Pulmonary artery endothelial cell (primary cell): ENCODE data around the gene CCDC170. TPM values are rescaled to one million over a fixed set of nuclear protein-coding genes. Genes with fewer than 3 reads are reported as not detected.

Source experiments
- DNase-seq: peaks from one replicate; pipeline ENCODE4 v3.0.0-alpha.2; 2011; ENCODE audit warnings: low read depth, low spot score
- total RNA-seq: library from RNA; depleted of rRNA; stranded (reverse); fragments of >200 nt; gene quantifications from 2 replicates; pipeline ENCODE4 v1.2.3, GENCODE V29; 2014

The CCDC170 gene
- total RNA-seq, 1 donor from 2014 or later: 0.20 TPM

DNA sequence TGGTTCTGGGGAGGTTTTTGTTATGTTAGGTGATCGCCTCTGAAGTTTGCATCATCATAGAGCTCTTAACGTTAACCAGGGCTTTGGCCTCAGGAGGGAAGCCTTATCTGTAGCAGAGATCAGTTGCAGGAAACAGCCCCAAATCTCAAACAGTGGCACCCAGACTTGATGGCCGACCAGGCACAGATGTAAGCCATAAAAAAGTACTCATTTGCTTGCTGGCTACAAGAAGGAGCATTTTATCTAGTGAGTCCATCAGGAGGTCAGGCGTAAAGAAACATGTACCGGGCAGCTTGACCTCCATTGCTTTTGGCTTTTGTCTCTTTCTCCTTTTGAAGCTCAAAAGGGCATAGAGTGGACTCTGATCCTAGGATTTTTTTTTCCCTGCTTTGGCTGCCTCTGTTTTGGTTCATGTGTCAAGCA, 122.3 kb downstream of the CCDC170 start:
- DNase-seq: no peak

DNA sequence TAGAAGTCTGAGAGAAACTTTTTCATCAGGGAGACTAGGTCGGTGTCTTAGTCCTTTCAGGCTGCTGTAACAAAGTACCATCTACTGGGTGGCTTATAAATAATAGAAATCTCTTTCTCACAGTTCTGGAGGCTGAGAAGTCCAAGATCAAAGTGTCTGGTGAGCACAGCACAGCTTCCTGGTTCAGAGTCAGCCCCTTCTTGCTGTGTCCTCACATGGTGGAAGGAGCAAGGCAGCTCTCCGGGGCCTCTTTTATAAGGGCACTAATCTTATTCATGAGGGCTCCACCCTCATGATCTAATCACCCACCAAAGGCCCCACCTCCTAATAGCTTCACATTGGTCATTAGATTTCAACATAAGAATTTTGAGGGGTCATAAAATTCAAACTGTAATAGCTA, 122.8 kb downstream of the CCDC170 start:
- DNase-seq: no peak

GRCh38 chr6:151617539-151617938, 123.7 kb downstream of the CCDC170 start:
- DNase-seq: no peak

- DNase-seq: no peak
Observed at GRCh38 chr6:151618717-151619116, 124.9 kb downstream of the CCDC170 start.

- no peak for DNase-seq
Observed at GRCh38 chr6:151620179-151620578, 126.4 kb downstream of the CCDC170 start.

DNA sequence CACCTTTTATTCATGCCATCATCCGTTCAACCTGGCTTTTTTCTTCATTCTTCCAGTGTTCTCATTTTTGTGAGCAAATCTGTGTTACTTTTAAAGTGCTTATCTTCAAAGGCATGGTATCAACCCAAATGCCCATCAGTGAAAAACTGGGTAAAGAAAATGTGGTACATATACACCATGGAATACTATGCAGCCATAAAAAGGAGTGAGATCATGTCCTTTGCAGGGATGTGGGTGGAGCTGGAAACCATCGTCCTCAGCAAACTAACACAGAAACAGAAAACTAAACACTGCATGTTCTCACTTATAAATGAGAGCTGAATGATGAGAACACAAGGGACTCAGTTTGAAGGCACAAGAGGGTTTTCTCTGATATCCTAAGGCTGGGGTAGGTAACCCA, 130.3 kb downstream of the CCDC170 start:
- DNase-seq: no peak

DNA sequence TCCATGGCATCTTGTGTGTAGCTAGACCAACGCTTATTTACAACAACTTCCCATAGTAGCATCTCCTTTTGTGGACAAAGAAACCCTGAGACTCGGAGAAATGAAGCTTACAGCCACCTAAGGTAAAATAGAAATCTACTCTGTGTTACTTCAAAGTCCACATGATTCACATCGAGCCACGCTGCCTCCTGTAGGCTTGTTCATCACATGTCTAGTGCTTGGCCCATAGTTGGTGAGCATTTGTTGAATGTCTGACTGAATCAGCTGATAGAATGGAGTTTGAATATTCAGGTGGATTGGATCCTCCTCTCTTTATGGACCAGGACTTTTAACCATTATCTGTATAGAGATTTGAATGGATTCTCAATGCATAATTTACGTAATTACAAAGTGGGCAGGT, 130.7 kb downstream of the CCDC170 start:
- DNase-seq: no peak

DNA sequence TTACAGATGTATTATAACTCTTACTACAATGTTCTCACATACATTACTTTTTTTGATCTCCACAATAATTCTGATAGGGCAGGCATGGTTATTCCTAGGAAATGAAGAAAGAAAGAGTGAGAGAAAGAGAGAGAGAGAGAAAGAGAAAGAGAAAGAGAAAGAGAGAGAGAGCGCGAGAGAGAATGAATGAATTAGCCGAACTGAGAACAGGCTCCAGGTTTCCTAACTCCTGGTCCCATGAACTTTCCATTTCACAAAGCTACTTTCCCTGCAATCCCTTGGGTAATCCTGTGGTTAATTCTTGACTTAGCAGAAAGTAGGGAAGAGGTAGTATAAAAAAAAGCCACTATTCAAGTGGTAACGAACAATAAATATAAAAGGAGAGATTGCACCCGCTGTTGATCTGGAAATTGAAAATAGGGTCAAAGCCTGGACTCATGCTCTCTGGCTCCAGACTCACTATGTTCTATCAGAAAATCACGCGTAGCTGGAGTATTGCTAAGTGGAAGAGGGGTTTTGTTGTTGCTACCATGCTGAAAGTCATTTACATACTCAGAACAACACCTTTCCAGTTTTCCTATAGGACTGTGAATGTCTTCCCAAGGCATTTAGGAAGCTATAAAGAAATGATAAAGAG, 131.2 kb downstream of the CCDC170 start:
- DNase-seq: no peak

DNA sequence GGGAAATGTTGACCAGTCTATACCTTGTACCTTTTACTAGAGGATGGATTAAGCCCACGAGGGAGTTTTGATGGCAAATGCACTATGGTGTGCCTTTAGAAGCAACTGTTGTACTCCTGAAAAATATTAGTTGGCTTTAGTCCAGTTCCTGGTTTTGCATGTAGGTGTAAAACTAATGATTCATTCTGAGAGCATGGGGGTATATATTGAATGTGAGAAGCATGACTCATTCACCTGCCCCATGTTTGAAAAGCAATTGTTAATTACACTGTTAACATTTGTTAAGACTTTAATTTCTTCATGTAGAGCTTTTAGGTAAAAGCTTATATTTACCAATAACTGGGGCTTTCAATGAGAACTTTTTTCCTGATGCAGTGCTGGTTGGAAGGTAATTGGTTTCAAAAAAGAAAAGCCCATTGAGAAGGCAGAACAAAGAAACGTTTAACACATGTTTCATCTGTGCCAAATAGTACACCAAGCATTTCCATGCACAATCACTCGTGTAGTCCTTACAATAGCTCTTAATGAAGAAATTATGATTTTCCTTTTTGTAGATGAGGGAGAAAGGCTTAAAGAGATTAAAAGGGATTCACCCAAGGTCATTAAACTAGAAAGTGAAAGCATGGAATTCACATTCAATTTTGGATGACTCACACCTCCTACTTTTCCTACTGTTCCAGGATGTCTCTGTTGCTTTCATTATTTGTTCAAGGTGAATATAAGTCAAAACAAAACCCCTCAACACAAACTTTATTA, 134.1 kb downstream of the CCDC170 start:
- DNase-seq: no peak

- no peak for DNase-seq
Observed at GRCh38 chr6:151629791-151630190, 136.0 kb downstream of the CCDC170 start.

- no peak for DNase-seq
Observed at GRCh38 chr6:151630387-151630786, 136.6 kb downstream of the CCDC170 start.

- DNase-seq: no peak
Observed at GRCh38 chr6:151630991-151631655, 137.3 kb downstream of the CCDC170 start.

DNA sequence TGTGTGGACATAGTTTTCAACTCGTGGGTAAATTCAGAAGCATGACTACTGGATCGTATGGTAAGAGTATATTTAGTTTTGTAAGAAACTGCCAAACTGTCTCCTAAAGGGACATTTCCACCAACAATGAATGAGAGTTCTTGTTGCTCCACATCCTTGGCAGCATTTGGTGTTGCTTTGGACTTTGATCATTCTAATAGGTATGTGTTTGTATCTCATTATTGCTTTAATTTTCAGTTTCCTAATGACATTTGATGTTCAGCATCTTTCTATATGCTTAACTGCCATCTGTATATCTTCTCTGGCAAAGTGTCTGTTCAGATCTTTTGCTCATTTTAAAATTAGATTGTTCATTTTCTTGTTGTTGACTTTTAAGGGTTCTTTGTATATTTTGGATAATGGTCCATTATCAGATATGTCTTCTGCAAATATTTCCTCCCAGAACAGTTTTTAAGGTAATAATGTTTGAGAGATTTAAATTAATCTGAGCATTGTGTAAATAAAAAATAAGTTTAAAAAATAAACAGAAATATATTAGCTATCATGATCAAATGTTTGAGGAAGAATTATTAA, 138.7 kb downstream of the CCDC170 start:
- no peak for DNase-seq

GRCh38 chr6:151633526-151634335, 139.9 kb downstream of the CCDC170 start:
- no peak for DNase-seq

- no peak for DNase-seq
Observed at GRCh38 chr6:151634336-151634720, 140.5 kb downstream of the CCDC170 start.

GRCh38 chr6:151635741-151636140, 141.9 kb downstream of the CCDC170 start:
- no peak for DNase-seq

- DNase-seq: no peak
Observed at GRCh38 chr6:151637814-151638213, 144.0 kb downstream of the CCDC170 start.

DNA sequence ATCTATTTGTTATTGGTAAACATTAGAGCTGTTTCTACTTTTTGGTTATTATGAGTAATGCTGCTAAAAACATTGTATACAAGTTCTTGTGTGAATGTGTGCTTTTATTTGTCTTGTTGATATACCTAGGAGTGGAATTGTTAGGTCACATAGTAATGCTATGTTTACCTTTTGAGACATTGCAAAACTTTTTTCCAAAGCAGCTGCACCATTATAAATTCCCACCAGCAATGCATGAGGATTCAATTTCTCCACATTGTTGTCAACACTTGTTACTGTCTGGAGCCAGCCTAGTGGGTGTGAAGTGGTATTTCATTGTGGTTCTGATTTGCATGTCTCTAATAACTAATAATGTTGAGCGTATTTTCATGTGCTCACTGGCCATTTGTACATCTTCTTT, 145.9 kb downstream of the CCDC170 start:
- DNase-seq: no peak

DNA sequence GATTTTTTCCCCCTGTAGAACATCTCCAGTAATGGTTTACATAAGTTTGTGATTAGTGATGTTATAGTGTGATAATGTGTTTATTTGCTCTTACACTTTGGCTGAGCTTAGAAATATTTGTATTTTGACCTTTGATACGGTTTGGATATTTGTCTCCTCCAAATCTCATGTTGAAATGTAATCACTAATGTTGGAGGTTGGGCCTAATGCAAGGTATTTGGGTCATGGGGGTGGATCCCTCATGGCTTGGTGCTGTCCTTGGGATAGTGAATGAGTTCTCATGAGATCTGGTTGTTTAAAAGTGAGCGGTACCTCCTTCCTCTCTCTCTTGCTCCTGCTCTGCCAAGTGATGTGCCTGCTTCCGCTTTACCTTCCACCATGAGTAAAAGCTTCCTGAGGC, 147.2 kb downstream of the CCDC170 start:
- no peak for DNase-seq

- no peak for DNase-seq
Observed at GRCh38 chr6:151647976-151648639, 154.3 kb downstream of the CCDC170 start.

DNA sequence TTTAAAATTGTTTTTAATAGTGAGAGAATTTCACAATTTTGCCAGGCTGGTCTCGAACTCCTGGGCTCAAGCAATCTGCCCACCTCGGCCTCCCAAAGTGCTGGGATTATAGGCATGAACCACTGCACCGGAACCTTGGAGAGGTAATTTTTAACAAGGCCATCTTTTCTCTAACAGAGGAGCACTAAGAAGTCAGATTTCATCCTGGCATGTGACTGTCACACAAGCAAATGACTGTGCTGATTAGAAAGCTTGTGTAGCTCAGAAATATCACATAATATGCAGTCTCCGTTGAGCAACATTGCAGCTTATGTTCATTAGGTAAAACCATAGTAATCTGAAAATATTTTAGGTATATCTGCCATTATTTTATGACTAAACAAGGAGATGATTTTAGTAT, 156.0 kb downstream of the CCDC170 start:
- DNase-seq: no peak
